GM19463 (cell line): ENCODE results near the gene CXCR5.

Experiments
- ATAC-seq: cut with Tn5 transposase; IDR thresholded peaks from one replicate; pipeline ENCODE4 v1.9.1; 2021; ENCODE audit warnings: mild to moderate bottlenecking, moderate library complexity; ENCODE audit not compliant: unreplicated experiment

The CXCR5 gene

DNA sequence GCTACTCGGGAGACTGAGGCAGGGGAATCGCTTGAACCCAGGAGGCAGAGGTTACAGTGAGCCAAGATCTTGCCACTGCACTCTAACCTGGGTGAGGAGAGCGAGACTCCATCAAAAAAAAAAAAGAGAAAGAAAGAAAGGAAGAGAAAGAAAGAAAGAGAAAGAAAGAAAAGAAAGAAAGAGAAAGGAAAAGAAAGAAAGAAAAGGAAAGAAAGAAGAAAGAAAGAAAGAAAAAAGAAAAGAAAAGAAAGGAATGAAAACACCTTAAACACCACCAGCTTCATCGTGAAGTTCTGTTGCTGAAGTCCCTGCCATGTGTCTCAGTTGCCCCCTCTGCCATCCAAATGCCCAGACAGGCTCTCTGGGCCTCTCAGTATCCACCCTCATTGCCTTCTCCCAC is 9.9 kb upstream of the CXCR5 start:
- no peak for ATAC-seq

GRCh38 chr11:118876286-118876685 is 7.4 kb upstream of the CXCR5 start:
- no peak for ATAC-seq

DNA sequence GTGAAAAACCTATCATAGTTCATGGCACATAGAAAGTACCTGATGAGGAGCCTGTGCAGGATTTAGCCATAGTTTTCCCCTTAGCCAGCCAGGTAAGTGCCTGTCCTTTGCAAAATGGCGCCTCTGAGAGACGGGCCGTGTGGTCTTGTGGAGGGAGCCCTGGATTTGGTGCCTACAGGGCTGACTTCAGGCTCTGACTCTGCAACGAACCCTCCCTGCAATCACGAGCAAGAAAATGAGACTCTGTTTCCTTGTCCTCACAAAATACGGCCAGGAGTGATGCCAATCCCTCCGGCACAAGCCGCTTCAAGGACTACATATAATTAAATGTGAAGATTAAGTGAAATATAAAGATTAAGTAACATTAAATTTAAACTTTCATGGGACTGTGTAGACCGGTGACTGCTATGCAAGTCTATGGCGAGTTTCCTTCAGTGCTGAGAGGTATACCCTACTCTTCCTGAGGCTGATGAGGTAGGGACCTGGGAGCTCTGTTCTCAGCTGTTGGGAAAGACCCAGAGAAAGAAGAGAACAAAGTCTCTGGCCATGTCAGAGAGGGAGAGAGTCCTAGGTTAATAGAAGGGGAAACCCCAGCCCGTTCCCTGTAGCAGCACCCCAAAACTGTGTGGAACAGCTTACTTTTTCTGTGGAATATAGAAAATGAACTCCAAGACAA is 6.1 kb upstream of the CXCR5 start:
- ATAC-seq = no peak

DNA sequence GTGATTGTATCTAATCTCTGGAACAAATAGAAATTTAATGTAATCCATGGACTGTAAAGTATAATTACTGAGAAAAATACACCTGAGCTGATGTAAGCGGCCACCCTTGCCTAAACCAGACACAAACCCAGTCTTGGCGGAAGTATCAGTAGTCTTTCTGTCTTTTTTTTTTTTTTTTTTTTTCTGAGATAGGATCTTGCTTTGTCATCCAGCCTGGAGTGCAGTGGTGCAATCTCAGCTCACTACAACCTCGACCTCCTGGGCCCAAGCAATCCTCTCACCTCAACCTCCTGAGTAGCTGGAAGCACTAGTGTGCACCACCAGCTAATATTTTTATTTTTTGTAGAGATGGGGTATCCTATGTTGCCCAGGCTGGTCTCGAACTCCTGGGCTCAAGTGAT is 5.5 kb upstream of the CXCR5 start:
- ATAC-seq = no peak

GRCh38 chr11:118881228-118881627 is 2.5 kb upstream of the CXCR5 start:
- no peak for ATAC-seq

GRCh38 chr11:118882491-118882890 is 1.2 kb upstream of the CXCR5 start:
- no peak for ATAC-seq

- no peak for ATAC-seq
Measured at GRCh38 chr11:118883004-118883367, 706 bp upstream of the CXCR5 start.

DNA sequence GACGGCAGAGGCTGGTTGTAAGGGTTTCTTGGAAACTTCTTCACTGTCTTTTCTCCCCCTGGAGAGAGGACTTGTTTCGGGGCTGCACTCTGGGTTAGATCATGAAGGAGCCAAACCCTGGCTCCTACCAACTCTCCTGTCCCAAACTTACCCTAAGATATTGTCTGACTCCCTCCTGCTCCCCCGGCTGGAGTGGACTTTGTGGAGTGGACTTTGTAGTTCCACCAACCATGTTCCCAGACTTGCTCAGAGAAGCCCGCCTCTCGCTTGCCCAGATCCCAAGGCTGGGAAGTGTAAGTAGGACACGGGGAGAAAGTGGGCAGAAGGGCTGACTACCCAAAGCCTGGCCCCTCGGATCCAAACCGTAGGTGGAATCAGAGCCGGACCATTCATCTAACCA is 1.2 kb downstream of the CXCR5 start:
- ATAC-seq = no peak

DNA sequence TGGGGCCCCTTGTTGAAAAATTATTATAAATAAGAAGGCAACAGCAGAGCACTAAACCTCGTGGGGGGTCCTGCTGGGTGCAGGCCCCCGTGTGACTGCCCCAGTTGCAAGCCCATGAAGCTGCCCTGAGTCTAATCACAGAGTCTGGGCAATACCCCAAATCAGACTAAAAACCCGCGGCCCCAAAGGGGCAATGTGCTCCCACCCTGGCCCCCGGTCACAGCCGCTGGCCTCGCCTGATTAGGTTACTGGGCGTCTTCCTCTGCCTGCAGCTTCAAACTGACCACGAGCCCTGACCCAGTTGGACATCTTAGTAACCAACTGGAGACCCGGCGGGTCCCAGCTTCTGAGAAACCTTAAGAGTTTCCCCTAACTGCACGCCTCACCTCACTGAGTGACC is 1.6 kb downstream of the CXCR5 start:
- no peak for ATAC-seq

DNA sequence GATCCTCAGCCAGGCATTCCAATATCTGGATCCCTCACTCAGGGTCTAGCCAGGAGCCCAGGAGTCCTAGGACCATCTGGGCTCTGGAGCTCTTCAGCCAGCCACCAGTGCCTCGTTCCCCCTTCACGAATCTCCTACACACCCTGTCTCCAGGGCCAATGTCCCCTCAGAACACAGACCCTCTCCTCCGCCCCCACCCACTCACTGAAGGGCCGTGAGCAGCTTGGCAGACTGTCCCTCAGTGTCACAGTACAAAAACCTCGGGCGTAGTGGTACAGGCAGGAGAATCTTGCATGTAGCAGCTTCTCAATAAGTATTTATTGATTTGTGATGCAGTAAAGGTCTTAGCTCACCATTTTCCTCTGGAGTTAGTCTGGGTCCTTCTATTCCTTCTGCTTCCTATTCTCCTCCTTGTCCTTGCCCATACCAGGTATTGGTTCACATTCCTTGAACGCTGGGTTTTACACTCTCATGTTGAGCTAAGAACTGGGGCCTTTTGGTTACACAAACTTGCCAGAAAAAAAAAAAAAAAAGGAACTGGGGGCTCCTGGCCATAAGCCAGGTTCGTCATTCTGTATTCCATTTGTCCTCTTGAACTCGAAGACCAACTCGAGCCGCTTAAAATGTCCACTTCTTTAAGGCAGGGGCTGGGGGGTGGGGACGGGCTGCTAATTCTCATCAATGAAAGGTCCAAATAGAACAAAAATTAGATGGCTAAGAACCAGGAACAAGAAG is 2.3 kb downstream of the CXCR5 start:
- ATAC-seq = no peak

DNA sequence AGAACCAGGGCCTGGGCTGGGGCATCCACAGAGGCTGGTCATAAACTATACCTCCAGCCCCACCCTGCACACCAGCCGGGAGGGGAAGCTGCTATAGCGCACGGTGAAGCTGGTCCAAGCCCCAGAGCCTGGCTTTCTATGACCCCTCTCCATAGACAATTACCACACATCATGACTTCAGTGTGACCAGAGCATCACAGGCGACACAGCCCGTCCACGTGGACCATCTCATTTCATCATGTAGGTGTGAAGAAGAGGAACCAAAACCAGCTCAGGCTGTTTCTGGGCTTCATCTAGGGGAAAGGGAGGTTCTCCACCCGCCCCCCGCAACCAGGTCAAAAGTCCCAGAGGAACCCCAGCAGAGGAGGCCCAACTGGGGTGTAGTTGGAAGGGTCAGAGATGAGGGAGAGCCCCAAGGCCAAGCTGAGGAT is 3.0 kb downstream of the CXCR5 start:
- no peak for ATAC-seq

DNA sequence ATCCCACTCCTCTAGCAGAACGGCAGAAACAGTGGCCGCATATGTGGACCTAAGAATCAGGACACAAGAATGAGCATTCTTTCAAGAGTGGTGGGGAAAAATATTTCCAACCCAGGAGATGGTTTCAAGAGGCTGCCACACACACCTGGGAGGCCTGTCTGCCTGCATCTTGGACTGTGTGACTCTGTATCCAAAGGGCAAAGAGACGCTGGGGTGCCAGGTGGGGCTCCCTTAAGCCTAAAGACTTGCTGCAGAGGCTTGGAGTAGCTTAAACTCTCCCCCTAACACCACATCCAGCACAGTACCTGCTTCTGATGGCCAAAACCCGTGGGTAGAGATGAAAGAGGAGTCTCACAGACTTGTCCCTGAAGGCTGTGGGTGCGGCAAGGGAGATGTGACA is 3.5 kb downstream of the CXCR5 start:
- ATAC-seq = no peak

DNA sequence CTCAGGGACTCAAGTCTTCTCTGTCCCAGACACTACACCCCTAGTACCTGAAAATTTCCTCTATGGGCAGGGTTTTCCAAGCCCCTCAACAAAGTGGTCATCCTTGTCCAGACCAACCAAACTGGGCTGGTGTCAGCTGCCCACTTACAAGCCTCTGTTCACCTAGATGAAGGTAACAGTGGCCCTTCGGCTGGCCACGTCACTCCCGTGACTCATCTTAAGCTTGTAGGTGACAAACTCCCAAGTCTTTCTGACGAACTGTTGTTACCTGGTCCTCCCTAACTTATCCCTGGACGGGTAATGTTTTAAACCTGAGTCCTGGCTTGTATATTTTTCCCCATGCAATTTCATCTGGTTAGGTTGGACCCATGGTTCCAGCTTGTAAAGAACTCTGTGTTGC is 4.7 kb downstream of the CXCR5 start:
- ATAC-seq = no peak

DNA sequence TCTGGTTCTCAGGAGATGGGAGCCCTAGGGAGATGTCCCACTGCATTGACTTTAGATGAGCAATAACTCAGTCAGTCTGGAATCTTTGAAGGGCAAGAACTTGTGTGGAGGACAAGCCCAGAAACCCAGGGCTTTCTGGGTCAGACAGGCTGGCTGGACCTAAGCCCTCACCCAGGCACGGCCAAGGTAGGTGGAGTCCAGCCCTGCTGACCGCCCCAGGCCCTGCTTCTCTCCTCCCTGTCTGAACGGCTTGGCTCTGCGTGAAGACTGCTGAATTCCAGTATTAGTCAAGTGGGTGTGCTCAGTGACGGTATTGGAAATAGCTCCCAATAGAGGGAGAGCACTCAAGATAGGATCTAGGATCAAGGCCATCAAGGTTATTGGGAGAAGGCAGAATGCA is 6.1 kb downstream of the CXCR5 start:
- no peak for ATAC-seq

DNA sequence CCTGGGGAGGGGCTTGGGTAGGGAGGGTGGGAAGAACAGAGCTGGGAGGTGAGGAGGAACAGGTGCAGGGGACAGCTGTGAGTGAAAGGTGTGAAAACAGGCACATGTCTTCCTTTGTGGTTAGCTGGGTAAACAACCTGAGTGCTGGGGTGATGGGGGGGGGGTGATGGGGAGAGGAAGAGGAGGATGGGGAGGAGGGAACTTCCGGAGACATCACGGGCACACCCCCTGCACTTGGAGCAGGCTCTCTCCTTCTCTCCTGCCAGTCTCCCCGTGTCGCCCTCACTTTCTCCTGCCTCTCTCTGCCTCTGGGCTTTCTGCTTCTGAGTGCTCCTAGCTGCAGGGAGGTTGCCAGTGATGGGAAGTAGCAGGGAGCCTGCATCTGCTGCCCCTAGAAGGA is 8.8 kb downstream of the CXCR5 start:
- ATAC-seq = no peak

DNA sequence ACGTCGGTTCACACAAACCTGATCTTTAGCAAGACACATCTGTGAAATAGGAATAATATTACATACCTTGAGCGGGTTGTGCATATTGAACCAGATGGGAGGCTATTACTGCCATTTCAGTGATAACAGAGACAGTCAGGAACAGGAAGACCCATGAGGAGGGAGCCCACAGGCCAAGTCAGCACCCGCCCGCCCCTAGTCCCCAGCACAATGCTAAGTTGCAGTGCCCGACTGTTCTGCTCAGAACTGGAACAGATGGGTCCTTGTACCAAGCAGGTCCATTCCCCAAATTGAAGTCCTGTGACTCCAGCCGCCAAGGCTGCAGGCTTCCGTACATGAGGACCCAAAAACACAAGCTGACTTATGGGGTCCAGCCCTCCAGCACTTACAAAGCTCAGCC is 9.3 kb downstream of the CXCR5 start:
- ATAC-seq = no peak

GRCh38 chr11:118893662-118894061 is 10.0 kb downstream of the CXCR5 start:
- no peak for ATAC-seq

DNA sequence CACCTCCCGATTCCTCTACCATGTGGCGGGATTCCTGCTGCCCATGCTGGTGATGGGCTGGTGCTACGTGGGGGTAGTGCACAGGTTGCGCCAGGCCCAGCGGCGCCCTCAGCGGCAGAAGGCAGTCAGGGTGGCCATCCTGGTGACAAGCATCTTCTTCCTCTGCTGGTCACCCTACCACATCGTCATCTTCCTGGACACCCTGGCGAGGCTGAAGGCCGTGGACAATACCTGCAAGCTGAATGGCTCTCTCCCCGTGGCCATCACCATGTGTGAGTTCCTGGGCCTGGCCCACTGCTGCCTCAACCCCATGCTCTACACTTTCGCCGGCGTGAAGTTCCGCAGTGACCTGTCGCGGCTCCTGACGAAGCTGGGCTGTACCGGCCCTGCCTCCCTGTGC is 10.5 kb downstream of the CXCR5 start:
- no peak for ATAC-seq

DNA sequence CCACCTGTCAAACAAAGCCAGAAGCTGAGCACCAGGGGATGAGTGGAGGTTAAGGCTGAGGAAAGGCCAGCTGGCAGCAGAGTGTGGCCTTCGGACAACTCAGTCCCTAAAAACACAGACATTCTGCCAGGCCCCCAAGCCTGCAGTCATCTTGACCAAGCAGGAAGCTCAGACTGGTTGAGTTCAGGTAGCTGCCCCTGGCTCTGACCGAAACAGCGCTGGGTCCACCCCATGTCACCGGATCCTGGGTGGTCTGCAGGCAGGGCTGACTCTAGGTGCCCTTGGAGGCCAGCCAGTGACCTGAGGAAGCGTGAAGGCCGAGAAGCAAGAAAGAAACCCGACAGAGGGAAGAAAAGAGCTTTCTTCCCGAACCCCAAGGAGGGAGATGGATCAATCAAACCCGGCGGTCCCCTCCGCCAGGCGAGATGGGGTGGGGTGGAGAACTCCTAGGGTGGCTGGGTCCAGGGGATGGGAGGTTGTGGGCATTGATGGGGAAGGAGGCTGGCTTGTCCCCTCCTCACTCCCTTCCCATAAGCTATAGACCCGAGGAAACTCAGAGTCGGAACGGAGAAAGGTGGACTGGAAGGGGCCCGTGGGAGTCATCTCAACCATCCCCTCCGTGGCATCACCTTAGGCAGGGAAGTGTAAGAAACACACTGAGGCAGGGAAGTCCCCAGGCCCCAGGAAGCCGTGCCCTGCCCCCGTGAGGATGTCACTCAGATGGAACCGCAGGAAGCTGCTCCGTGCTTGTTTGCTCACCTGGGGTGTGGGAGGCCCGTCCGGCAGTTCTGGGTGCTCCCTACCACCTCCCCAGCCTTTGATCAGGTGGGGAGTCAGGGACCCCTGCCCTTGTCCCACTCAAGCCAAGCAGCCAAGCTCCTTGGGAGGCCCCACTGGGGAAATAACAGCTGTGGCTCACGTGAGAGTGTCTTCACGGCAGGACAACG is 11.7 kb downstream of the CXCR5 start:
- peak; percentile 76 for ATAC-seq

DNA sequence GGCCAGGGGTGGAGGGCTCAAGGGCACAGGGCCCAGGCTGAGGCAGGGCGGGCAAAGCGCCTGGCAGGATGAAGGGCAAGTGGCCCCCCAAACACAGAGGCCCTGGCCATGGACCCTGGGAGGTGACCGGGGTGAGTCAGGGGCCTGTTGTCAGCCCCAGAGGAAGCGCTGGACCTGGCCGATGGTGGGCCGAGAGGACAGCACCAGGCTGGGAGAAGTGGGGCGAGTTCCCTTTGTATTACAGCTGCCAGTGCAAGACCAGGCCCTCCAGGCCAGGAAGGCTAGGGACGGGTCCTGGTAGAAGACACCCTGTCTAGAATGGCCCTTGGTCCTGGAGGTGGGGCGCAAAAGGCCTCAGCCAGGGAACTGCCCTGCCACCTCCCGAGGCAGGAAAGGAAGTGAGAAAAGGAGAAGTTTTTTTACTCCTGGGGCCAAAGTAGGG is 12.8 kb downstream of the CXCR5 start:
- no peak for ATAC-seq

DNA sequence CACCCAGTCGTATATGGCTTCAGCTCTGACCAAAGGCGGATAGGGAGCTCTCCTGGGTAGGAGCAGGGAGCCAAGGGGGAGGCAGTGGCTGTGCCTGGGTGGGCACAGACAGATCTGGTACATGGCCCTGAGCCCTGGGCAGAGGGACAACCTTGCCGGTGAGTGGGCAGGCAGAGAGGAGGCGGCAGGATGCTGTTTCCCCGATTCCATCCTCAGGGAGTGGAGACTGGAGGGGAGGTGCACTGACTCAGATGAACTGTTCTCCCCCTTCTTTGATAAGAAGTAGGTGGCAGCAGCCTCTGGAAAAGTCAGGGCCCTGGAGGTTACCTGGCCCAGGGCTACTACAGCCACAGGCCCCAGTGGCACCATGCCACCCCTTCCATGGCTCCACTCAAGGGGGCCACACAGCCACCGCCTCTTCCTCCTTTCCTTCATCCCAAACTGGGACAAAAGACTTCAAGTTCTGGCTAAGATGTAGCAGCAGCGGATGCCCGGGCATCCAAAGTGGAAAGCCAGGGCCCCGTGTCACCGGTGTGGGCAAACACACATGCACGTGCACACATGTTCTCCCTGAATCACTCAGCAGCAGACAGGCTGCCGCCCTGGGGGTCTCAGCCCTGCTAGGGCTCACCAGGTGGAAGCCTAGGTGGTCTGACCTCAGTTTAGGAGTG is 13.4 kb downstream of the CXCR5 start:
- no peak for ATAC-seq
